Mucosa of gallbladder (tissue), 1 donor: ENCODE data around the gene NCCRP1. TPM values are rescaled to one million over a fixed set of nuclear protein-coding genes. Genes with fewer than 3 reads are reported as not detected.

Source experiments
- DNase-seq: peaks from one replicate; pipeline ENCODE4 v3.0.0-alpha.2; 2020; ENCODE audit warnings: low spot score
- total RNA-seq: library from RNA; stranded (reverse); gene quantifications from one replicate; pipeline ENCODE4 v1.2.1, GENCODE V29; 2021
- donor health status: DM: no; HTN: no; CAD: no.

Gene NCCRP1
- total RNA-seq, 1 donor from 2014 or later: 0.17 TPM

DNA sequence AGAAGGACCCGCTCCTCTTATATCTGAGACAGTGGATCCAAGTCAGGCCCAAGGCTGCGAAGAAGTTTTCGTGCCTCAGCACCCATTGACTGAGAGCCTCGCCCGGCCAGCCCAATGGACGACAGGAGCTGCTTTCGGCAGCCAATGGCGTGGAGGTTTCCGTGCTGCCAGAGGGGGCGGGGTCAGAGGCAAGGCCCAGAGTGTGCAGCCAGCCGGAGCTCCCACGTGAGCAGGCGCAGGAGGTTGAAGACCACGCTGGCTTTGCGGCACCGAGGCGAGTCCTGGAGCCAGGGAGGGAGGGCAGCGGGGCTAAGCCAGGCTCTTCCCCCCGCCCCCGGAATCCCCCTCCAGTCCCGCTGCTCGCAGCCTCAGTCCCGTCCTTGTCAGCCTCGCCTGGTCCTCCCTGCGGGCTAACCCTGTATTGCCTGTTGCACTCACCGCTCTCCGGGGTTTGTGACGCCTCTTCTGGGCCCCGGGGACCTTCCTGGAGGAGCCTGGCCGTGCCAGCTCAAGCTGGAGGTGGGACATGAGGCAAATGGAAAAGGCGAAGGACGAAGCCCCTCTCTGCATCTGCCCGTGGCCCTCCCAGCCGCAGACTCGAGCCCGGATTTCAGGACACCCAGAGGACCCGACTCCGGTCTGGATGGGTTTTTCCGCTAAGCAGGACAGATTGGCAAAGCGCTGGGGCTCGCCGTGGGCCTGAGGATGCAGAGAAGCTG lies 50.3 kb downstream of the NCCRP1 start:
- peak; percentile 23 for DNase-seq

- no peak for DNase-seq
Observed at GRCh38 chr19:39247701-39248664, 51.2 kb downstream of the NCCRP1 start.

DNA sequence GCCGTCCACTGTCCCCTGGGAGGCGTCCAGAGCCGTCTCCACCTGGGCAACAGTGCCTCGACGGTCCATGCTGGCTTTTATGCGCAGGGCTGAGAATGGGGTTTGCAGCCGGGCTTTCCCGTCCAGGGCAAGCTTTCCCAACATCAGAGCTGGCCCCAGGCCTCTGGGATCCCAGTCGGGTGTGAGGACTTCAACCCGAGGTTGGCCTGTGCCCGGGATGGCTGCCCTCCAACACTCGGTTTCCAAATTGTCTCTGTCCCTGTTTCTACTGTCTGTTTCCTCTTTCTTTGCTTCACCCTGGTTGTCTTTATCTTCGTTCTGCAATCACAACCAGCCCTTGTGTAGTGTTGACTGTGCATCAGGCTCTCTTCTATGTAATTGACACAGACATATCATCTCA lies 52.0 kb downstream of the NCCRP1 start, which contains the start of gene IFNL4:
Gene IFNL4, minus strand, starts transcription at position 51 of the 400 bp plus-strand sequence.
- DNase-seq: no peak

DNA sequence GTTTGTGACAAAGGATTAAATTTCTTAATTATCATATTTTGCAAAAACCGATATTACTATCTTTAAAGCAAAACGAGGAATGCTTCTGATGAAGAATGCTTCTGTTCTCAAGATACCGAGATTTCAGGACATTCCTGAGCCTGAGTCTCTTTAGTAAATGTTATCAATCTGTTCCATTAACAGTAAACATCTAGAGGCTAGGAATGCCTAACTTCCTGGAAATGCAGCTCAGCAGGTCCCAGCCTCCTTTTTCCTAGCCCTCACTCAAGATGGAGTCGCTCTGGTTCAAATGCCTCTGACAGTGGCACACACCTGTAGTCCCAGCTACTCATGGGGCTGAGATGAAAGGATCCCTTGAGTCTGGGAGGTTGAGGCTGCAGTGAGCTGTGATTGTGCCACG lies 54.3 kb downstream of the NCCRP1 start:
- no peak for DNase-seq

Other genes starting within 250 kb of the NCCRP1 start
- 19.1 TPM for gene FBXO17, start 221.2 kb upstream of the NCCRP1 start, total RNA-seq
- 28.1 TPM for gene FBXO27, start 164.4 kb upstream of the NCCRP1 start, total RNA-seq
- gene ACP7, start 112.6 kb upstream of the NCCRP1 start, total RNA-seq: 7.3 TPM
- 89.3 TPM for gene PAK4, start 71.2 kb upstream of the NCCRP1 start, total RNA-seq
- gene SYCN, start 7.3 kb downstream of the NCCRP1 start, total RNA-seq: 1.1 TPM
- gene IFNL3, start 48.0 kb downstream of the NCCRP1 start, total RNA-seq: not detected
- gene IFNL4, start 51.9 kb downstream of the NCCRP1 start, total RNA-seq: not detected
- not detected for gene IFNL2, start 71.4 kb downstream of the NCCRP1 start, total RNA-seq
- not detected for gene IFNL1, start 99.4 kb downstream of the NCCRP1 start, total RNA-seq
- 1.6 TPM for gene LRFN1, start 123.9 kb downstream of the NCCRP1 start, total RNA-seq
- 29.0 TPM for gene GMFG, start 139.1 kb downstream of the NCCRP1 start, total RNA-seq
- gene SAMD4B, start 145.5 kb downstream of the NCCRP1 start, total RNA-seq: 106 TPM
- gene PAF1, start 194.1 kb downstream of the NCCRP1 start, total RNA-seq: 50.5 TPM
- gene MED29, start 194.4 kb downstream of the NCCRP1 start, total RNA-seq: 46.0 TPM
- 180 TPM for gene ZFP36, start 209.9 kb downstream of the NCCRP1 start, total RNA-seq
- 41.8 TPM for gene PLEKHG2, start 215.7 kb downstream of the NCCRP1 start, total RNA-seq
- gene RPS16, start 239.0 kb downstream of the NCCRP1 start, total RNA-seq: 1,378 TPM
- gene SUPT5H, start 248.6 kb downstream of the NCCRP1 start, total RNA-seq: 157 TPM